ENCODE measurements around the gene RGMA. TPM values are rescaled to one million over a fixed set of nuclear protein-coding genes. Genes with fewer than 3 reads are reported as not detected.

The RGMA gene
- total and polyA plus RNA-seq, 2 experiments from 2014 or later = 34.2 to 36.5 TPM

GRCh38 chr15:93073465-93073952, 15.5 kb downstream of the RGMA start:
- H3K27me3 ChIP-seq (ENCODE audit: insufficient read depth) = peaks cover 20% of the 10 kb centered on the region
- H4K20me1 ChIP-seq (replicated peaks; ENCODE audit: insufficient read depth) = peaks cover 26% of the 10 kb centered on the region

GRCh38 chr15:93072411-93073394, 16.3 kb downstream of the RGMA start:
- peak overlapping the region; percentile 95 for H3K4me2 ChIP-seq
- Mint-ChIP-seq H3K4me3 (peak overlapping the region; percentile 92), H3K27me3 (ENCODE audit: insufficient read depth, low read depth, poor library complexity) (peaks cover 23% of the 10 kb centered on the region), H3K9me3 (no peaks in the 10 kb centered on the region), H3K27ac (peak overlapping the region; percentile 93), H3K4me1 (peaks cover 63% of the 10 kb centered on the region), H3K36me3 (ENCODE audit: low read depth) (peaks cover 24% of the 10 kb centered on the region)
- peaks cover 20% of the 10 kb centered on the region for H3K27me3 ChIP-seq (ENCODE audit: insufficient read depth)
- H3K4me1 ChIP-seq (ENCODE audit: insufficient read depth) = peaks cover 42% of the 10 kb centered on the region
- peaks cover 34% of the 10 kb centered on the region for H4K20me1 ChIP-seq (replicated peaks; ENCODE audit: insufficient read depth)
- peak overlapping the region; percentile 89 for H3K27ac ChIP-seq (ENCODE audit: low read depth)
- ATAC-seq (peak; percentile 76), DNase-seq (ENCODE audit: low spot score) (peak; percentile 90)
- no peaks in the 10 kb centered on the region for H3K9me2 ChIP-seq (ENCODE audit: insufficient read depth)
- H2AFZ ChIP-seq = peak overlapping the region; percentile 74; the same call in 1 of the 2 replicates
- peak overlapping the region; percentile 72 for H3K4me3 ChIP-seq
- peaks cover 4% of the 10 kb centered on the region for H3F3A ChIP-seq (replicated peaks; ENCODE audit: low read depth)
- peaks cover 67% of the 10 kb centered on the region for H3K79me2 ChIP-seq (replicated peaks; ENCODE audit: insufficient read depth)
- no peaks in the 10 kb centered on the region for H3K36me3 ChIP-seq (ENCODE audit: insufficient read depth)
- TF ChIP-seq REST (IDR thresholded peaks at IDR 0.05; ENCODE audit: unreplicated experiment) (no peak), ZNF114 (CRISPR knock-in tag; IDR thresholded peaks at IDR 0.05) (no peak), ZNF462 (CRISPR knock-in tag; IDR thresholded peaks at IDR 0.05) (no peak), STAT1 (IDR thresholded peaks at IDR 0.05; ENCODE audit: unreplicated experiment) (no peak), POLR2AphosphoS5 (IDR thresholded peaks at IDR 0.05; ENCODE audit: low read depth) (peak; percentile 49; the same call in 1 of the 2 replicates)

More at GRCh38 chr15:93073465-93073952, 15.5 kb downstream of the RGMA start:
- no peaks in the 10 kb centered on the region for H3K36me3 ChIP-seq (ENCODE audit: insufficient read depth)
- peaks cover 36% of the 10 kb centered on the region for H3K4me1 ChIP-seq (ENCODE audit: insufficient read depth)
- TF ChIP-seq STAT1 (IDR thresholded peaks at IDR 0.05; ENCODE audit: unreplicated experiment) = no peak
- TF ChIP-seq ETS1 (IDR thresholded peaks at IDR 0.05) = 0 out of 2 replicates have a peak, but pooled peaks have one; percentile 25
- H3K9me3 Mint-ChIP-seq = no peaks in the 10 kb centered on the region
- peaks cover 4% of the 10 kb centered on the region for H3F3A ChIP-seq (replicated peaks; ENCODE audit: low read depth)
- H3K4me2 ChIP-seq = peak overlapping the region; percentile 95
- H3K27ac Mint-ChIP-seq = peak overlapping the region; percentile 79; the same call in 1 of the 2 replicates
- peak overlapping the region; percentile 89; the same call in 1 of the 2 replicates for H3K27ac ChIP-seq (ENCODE audit: low read depth)
- peaks cover 20% of the 10 kb centered on the region for H3K27me3 Mint-ChIP-seq (ENCODE audit: insufficient read depth, low read depth, poor library complexity)
- peaks cover 20% of the 10 kb centered on the region for H3K36me3 Mint-ChIP-seq (ENCODE audit: low read depth)
- peaks cover 59% of the 10 kb centered on the region for H3K79me2 ChIP-seq (replicated peaks; ENCODE audit: insufficient read depth)
- ATAC-seq (peak; percentile 19), DNase-seq (ENCODE audit: low spot score) (peak; percentile 63)
- peak overlapping the region; percentile 79 for H3K4me3 Mint-ChIP-seq
- no peaks in the 10 kb centered on the region for H3K9me2 ChIP-seq (ENCODE audit: insufficient read depth)
- H3K4me1 Mint-ChIP-seq = peaks cover 57% of the 10 kb centered on the region
- H3K4me3 ChIP-seq = peak overlapping the region; percentile 72
- peak overlapping the region; percentile 74 for H2AFZ ChIP-seq

Data from GM23338 (cell line).